GM18861 (cell line): ENCODE data around the gene TLN1.
A peak's percentile ranks its signal among the peaks of the same experiment; 100 is the strongest.

Experiments used
- ATAC-seq: cut with Tn5 transposase; IDR thresholded peaks from one replicate; pipeline ENCODE4 v1.9.1; 2021; ENCODE audit not compliant: unreplicated experiment

The TLN1 gene

GRCh38 chr9:35756275-35757225, 24.6 kb upstream of the TLN1 start:
- ATAC-seq: peak; percentile 31

- no peak for ATAC-seq
These were observed 23.1 kb upstream of the TLN1 start for GRCh38 chr9:35755071-35755470.

DNA sequence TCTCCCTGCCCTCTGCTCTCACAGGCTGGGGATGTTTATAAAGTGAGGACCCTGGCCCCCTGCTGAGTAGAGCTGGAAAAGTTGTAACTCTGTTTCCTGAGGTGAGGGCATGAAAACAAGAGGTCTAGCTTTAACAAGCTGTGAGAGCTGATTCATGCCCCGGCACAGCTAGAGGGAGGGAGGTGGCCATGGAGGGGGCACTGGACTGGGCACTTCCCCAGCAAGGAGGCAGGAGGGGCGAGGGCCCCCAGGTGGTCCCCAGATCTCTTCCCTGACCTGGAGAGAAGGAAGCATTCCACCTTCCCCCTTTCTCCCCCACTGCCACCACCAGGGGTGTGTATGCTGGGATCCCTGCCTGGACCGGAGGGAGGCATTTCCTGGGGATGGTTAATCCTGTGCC, 22.3 kb upstream of the TLN1 start, which contains the start of gene MSMP:
MSMP (minus strand) TSS at position 13 of the 400 bp plus-strand sequence. CDS start 147 bp downstream, outside the sequence.
- ATAC-seq: no peak

GRCh38 chr9:35753466-35753865, 21.5 kb upstream of the TLN1 start:
- no peak for ATAC-seq

DNA sequence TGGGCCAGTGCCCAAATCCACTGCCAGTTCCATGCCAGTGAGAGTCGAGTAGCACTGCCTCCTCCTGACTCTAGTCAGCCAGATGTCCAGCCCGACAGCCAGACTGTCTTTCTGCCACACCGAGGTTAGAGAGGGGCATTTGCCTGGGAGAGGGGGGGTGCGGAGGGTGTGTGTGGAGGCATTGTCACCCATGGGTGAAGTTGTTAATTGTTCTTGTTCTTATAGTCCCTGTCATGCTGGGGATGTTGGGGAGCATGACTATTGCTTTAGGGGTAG, 18.2 kb upstream of the TLN1 start:
- no peak for ATAC-seq

GRCh38 chr9:35749515-35750255, 17.7 kb upstream of the TLN1 start:
- peak; percentile 6 for ATAC-seq

- ATAC-seq: peak; percentile 63
These were observed 17.0 kb upstream of the TLN1 start, which contains the start of the genes GBA2 and RGP1 for GRCh38 chr9:35748858-35749514. GBA2 (minus strand) TSS chr9:35749228; CDS start chr9:35748704, 524 bp downstream. RGP1 (plus strand) TSS chr9:35749287; CDS start chr9:35749756, 469 bp downstream.

DNA sequence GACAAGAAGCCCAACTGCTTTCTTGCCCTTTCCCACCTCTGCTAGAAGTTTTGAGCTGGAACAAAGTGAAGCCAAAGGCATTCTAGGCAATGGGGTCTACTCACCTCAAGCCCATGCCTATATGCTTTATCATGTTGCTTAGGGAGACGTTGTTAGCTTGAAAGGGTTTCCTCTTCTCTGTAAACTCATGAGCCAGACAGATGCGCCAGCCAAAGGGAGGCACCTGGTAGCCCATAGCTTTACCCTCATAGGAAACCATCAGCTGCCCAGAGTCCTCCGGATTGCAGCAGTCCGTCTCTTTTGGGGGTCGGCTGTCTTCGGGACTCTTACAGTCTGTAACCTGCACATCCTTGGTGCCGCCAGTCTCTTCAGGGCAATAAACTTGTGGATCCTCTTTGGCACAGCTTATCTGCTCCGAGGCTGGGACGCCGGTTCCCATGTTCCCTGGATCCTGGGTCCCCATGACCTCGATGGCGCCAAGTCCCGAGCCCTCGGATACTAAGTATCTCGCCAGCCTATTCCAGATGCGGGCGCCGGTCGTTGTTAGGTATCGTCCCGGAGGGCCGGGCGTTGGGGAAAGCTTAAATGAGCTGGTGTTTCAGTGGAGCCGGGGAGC, 16.4 kb upstream of the TLN1 start:
- no peak for ATAC-seq

DNA sequence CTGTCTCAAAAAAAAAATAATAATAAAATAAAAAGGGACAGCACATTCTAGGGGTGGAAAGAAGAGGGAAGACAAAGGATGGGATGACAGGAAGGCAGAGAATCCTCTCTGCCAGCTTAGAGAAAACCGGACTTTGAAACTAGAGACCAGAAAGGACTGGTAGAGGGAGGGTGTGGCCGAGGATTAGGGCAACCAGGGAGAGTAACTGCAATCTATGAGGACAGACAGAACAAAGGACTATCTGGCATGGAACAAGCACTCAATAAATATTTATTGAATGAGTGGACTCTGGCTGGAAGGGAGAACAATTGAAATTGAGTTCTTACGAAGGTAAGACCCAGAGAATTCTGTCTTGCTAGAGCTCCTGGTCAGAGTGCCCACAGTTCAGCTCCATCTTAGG, 14.6 kb upstream of the TLN1 start:
- no peak for ATAC-seq

- no peak for ATAC-seq
These were observed 13.6 kb upstream of the TLN1 start for GRCh38 chr9:35745569-35745968.

GRCh38 chr9:35743880-35744518, 12.0 kb upstream of the TLN1 start:
- ATAC-seq: no peak

- ATAC-seq: no peak
These were observed 11.5 kb upstream of the TLN1 start for GRCh38 chr9:35743452-35743851.

- no peak for ATAC-seq
These were observed 9.7 kb upstream of the TLN1 start for GRCh38 chr9:35741740-35742139.

DNA sequence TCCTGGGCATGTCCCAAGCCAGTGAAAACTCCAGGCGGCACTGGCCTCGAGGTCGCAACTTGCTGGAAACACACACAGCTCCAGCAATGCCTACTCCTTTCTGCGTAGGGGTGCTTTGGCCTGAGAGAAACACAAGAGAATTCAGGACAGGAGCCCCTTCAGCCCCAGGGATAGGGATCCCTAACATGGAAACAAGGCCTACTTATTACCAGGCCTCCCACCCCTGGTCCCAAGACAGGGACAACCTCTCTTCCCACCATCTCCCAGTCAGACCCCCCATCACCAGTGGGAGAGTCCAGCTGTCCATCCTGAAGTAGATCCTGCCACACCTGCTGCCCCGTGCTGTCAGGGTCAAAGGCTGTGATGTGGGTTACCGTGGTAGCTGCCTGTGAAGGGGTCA, 8.2 kb upstream of the TLN1 start:
- no peak for ATAC-seq

- ATAC-seq: no peak
These were observed 6.9 kb upstream of the TLN1 start for GRCh38 chr9:35738924-35739323.

GRCh38 chr9:35738186-35738585, 6.2 kb upstream of the TLN1 start:
- ATAC-seq: no peak

GRCh38 chr9:35737143-35737542, 5.1 kb upstream of the TLN1 start:
- ATAC-seq: no peak

- ATAC-seq: no peak
These were observed 4.2 kb upstream of the TLN1 start for GRCh38 chr9:35736201-35736633.

DNA sequence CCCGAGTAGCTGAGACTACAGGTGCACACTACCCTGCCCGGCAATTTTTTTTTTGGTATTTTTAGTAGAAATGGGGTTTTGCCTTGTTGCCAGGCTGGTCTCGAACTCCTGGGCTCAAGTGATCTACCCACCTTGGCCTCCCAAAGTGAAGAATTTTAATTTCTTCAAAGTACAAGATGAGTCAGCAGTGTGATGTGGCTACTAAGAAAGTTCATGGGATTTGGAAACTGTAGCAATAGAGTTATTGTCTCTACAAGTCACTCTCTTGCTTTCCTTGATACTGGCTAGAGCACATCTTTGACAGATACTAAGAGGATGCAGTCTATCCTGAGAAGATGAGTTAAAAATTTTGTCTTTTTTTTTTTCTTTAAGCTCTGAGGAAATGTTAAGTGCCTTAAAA, 2.1 kb upstream of the TLN1 start:
- no peak for ATAC-seq

DNA sequence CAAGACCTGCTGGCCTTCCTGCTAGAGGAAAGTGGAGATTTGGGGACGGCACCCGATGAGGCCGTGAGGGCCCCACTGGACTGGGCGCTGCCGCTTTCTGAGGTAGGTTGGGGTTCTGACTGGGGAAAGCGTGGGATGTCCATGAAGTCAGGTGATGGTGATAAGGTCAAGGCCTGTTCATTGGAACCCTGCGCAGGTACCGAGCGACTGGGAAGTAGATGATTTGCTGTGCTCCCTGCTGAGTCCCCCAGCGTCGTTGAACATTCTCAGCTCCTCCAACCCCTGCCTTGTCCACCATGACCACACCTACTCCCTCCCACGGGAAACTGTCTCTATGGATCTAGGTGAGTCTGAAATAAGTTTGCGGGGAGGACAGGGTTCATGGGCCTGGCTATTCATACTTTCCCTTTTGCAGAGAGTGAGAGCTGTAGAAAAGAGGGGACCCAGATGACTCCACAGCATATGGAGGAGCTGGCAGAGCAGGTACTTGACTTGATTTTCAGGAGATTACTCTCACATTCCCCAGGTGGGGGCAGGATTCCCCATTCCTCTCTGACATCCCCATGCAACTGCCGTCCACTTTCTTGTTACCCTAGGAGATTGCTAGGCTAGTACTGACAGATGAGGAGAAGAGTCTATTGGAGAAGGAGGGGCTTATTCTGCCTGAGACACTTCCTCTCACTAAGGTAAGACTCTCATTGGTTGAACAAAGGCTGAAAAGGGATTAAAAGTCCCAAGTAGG, 976 bp upstream of the TLN1 start:
- peak; percentile 2 for ATAC-seq
